Mesothelial cell of epicardium (in vitro differentiated cells): ENCODE data around the gene NEUROD2. TPM values are rescaled to one million over a fixed set of nuclear protein-coding genes. Genes with fewer than 3 reads are reported as not detected.

ENCODE experiments used
- DNase-seq, 2 experiments: peaks; one replicate each; pipeline ENCODE4 v3.0.0; 2021; ENCODE audit warnings: low spot score in 2 of 2; ENCODE audit not compliant: unreplicated experiment in 2 of 2
- H3K27ac Mint-ChIP-seq: 2 replicates; pipeline ENCODE4 v1.8.0; 2021; ENCODE audit warnings: mixed read lengths
- H3K27me3 Mint-ChIP-seq: 2 replicates; pipeline ENCODE4 v1.8.0; 2021; ENCODE audit warnings: low read depth, mixed read lengths
- H3K36me3 Mint-ChIP-seq: 2 replicates; pipeline ENCODE4 v1.8.0; 2021; ENCODE audit warnings: mixed read lengths
- H3K4me1 Mint-ChIP-seq: 2 replicates; pipeline ENCODE4 v1.8.0; 2021; ENCODE audit warnings: mixed read lengths
- H3K4me3 Mint-ChIP-seq: 2 replicates; pipeline ENCODE4 v1.8.0; 2021; ENCODE audit warnings: mild to moderate bottlenecking, moderate library complexity, mixed read lengths
- H3K9me3 Mint-ChIP-seq: 2 replicates; pipeline ENCODE4 v1.8.0; 2021; ENCODE audit warnings: mixed read lengths
- CTCF ChIP-seq: fragments of 200-600 bp; sonication (generic); IDR thresholded peaks from one replicate; pipeline ENCODE4 v1.5.0; 2021; ENCODE audit warnings: antibody characterized with exemption; ENCODE audit not compliant: unreplicated experiment
- total RNA-seq: library from RNA; stranded (reverse); gene quantifications from 3 replicates; pipeline ENCODE4 v1.2.1, GENCODE V29; 2021

The NEUROD2 gene
- total RNA-seq, 1 donor from 2014 or later: not detected

- DNase-seq: no peak
- Mint-ChIP-seq H3K4me1 (peaks cover 25% of the 10 kb centered on the region), H3K27me3 (no peaks in the 10 kb centered on the region), H3K9me3 (no peaks in the 10 kb centered on the region), H3K4me3 (no peak overlapping the region), H3K36me3 (no peaks in the 10 kb centered on the region), H3K27ac (no peak overlapping the region)
- no peak for TF ChIP-seq CTCF
Observed at GRCh38 chr17:39642291-39643074, 34.8 kb upstream of the NEUROD2 start.

DNA sequence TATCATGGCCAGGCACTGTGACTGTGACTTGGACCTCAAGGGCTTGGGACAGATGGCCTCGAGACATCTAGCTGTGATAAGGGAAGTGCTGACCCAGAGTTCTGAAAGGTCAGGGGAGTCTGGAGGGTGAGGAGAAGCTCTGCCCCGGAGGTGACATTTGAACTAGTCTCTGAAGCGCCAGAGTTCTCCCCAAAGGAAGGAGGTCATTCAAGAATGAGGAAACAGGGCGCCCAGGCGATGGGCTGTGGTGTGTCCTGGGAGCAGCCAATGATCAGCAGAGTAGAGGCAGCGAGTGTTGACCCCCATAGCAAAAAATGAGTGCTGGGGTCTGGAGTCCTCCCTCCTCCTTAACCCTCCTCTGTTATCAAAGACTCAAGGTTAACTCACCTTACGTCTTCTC lies 34.2 kb upstream of the NEUROD2 start:
- Mint-ChIP-seq H3K4me3 (no peak overlapping the region), H3K27ac (no peak overlapping the region), H3K4me1 (peaks cover 26% of the 10 kb centered on the region)

DNA sequence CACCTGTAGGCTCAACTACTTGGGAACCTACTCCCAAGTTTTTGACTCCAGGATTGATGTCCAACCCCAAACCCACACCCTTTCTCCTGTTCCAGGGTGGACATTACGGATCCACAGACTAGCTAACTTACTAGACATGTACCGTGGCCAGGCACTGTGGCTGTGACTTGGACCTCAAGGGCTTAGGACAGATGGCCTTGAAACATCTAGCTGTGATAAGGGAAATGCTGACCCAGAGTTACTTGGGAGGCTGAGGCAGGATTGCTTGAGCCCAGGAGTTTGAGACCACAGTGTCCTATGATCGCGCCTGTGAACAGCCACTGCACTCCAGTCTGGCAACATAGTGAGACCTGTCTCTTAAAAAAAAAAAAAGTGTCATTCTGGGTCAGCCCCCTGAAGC lies 33.4 kb upstream of the NEUROD2 start:
- no peak overlapping the region for H3K4me3 Mint-ChIP-seq
- no peak overlapping the region for H3K27ac Mint-ChIP-seq
- H3K36me3 Mint-ChIP-seq: no peaks in the 10 kb centered on the region
- no peak for TF ChIP-seq CTCF
- peaks cover 32% of the 10 kb centered on the region for H3K4me1 Mint-ChIP-seq
- no peaks in the 10 kb centered on the region for H3K9me3 Mint-ChIP-seq
- no peaks in the 10 kb centered on the region for H3K27me3 Mint-ChIP-seq
- no peak for DNase-seq

More for the DNA sequence above, 34.2 kb upstream of the NEUROD2 start:
- no peak for DNase-seq
- H3K36me3 Mint-ChIP-seq: no peaks in the 10 kb centered on the region
- no peaks in the 10 kb centered on the region for H3K9me3 Mint-ChIP-seq
- TF ChIP-seq CTCF: no peak
- H3K27me3 Mint-ChIP-seq: no peaks in the 10 kb centered on the region

- no peak overlapping the region for H3K4me3 Mint-ChIP-seq
- peaks cover 32% of the 10 kb centered on the region for H3K4me1 Mint-ChIP-seq
- H3K27me3 Mint-ChIP-seq: no peaks in the 10 kb centered on the region
- no peak for TF ChIP-seq CTCF
- no peak overlapping the region for H3K27ac Mint-ChIP-seq
- H3K9me3 Mint-ChIP-seq: no peaks in the 10 kb centered on the region
- DNase-seq: no peak
- no peaks in the 10 kb centered on the region for H3K36me3 Mint-ChIP-seq
Observed at GRCh38 chr17:39640591-39641031, 32.9 kb upstream of the NEUROD2 start.

DNA sequence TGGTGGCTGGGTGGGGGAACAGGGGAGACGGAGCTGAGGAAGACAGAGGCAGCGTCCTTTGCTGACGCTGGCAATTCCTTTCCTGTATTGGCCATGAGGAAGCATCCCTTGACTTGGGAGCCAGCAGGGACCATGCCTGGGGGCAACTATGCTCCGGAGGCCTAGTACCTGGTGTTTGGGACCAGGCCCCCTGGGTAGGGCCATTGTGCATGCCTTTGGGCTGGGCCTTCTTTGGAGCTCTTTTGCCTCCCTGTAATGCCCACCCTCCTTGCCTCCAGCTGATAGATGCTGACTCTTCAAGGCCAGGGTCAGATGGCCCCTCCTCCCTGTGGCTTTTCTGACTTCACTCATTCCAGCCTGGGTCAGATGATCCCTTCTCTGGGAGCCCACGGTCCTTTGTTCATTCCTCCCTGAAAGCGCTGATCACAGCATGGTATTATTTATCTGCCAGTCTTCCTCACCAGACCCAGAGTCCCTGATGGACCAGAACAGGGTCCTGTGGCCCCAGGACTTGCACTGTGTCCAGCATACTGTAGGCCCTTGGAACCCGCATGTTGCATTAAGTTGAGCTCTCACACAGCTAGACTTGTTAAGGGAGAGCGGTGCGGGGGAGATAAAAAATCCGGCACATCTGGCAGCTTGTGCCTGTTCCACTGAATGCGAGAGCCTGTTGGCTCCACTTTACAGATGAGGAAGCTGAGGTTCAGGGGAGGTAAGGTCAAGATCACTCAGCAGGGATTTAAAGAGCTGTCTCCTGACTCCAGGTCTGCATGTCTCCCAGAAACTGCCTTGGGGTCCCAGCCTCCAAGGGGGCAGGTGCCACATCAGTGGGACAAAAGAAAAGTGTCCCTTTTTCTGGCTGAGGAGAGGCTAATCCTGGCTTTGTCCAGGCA lies 32.1 kb upstream of the NEUROD2 start:
- Mint-ChIP-seq H3K36me3 (no peaks in the 10 kb centered on the region), H3K9me3 (no peaks in the 10 kb centered on the region), H3K27me3 (no peaks in the 10 kb centered on the region), H3K27ac (peak overlapping the region; percentile 17), H3K4me3 (peak overlapping the region; percentile 5), H3K4me1 (peaks cover 27% of the 10 kb centered on the region)
- DNase-seq: no peak
- TF ChIP-seq CTCF: no peak
